Progenitor cell of endocrine pancreas (in vitro differentiated cells): ENCODE measurements around the gene SH2B3. TPM values are rescaled to one million over a fixed set of nuclear protein-coding genes. Genes with fewer than 3 reads are reported as not detected.

ENCODE experiments used
- DNase-seq: peaks from one replicate; pipeline ENCODE4 v3.0.0; 2021; ENCODE audit warnings: low spot score; ENCODE audit not compliant: unreplicated experiment
- H3K27ac Mint-ChIP-seq: 2 replicates; pipeline ENCODE4 v1.8.0; 2021; ENCODE audit warnings: mild to moderate bottlenecking, moderate library complexity, mixed read lengths
- H3K27me3 Mint-ChIP-seq: 2 replicates; pipeline ENCODE4 v1.8.0; 2021; ENCODE audit warnings: mixed read lengths
- H3K36me3 Mint-ChIP-seq: 2 replicates; pipeline ENCODE4 v1.8.0; 2022; ENCODE audit warnings: mixed read lengths; ENCODE audit not compliant: insufficient read depth
- H3K4me1 Mint-ChIP-seq: 2 replicates; pipeline ENCODE4 v1.8.0; 2021; ENCODE audit warnings: low read depth, mixed read lengths
- H3K4me3 Mint-ChIP-seq: 2 replicates; pipeline ENCODE4 v1.8.0; 2021; ENCODE audit warnings: low read depth, mild to moderate bottlenecking, moderate library complexity, mixed read lengths
- H3K9me3 Mint-ChIP-seq: 2 replicates; pipeline ENCODE4 v1.8.0; 2021; ENCODE audit warnings: low read depth, mixed read lengths
- CTCF ChIP-seq: fragments of 200-600 bp; sonication (generic); IDR thresholded peaks from one replicate; pipeline ENCODE4 v1.5.0; 2021; ENCODE audit warnings: antibody characterized with exemption, mild to moderate bottlenecking; ENCODE audit not compliant: unreplicated experiment
- total RNA-seq: library from RNA; stranded (reverse); gene quantifications from 2 replicates; pipeline ENCODE4 v1.2.1, GENCODE V29; 2021

Gene SH2B3
- total RNA-seq, 1 donor from 2014 or later = 0.72 TPM

GRCh38 chr12:111412007-111412829 is 6.5 kb downstream of the SH2B3 start:
- Mint-ChIP-seq H3K4me1 (no peaks in the 10 kb centered on the region), H3K4me3 (no peak overlapping the region), H3K9me3 (no peaks in the 10 kb centered on the region), H3K27me3 (peaks cover 40% of the 10 kb centered on the region), H3K36me3 (no peaks in the 10 kb centered on the region), H3K27ac (no peak overlapping the region)
- no peak for TF ChIP-seq CTCF
- no peak for DNase-seq

GRCh38 chr12:111412830-111413441 is 7.2 kb downstream of the SH2B3 start:
- Mint-ChIP-seq H3K27ac (no peak overlapping the region), H3K4me1 (no peaks in the 10 kb centered on the region), H3K27me3 (peaks cover 33% of the 10 kb centered on the region), H3K4me3 (no peak overlapping the region), H3K36me3 (no peaks in the 10 kb centered on the region), H3K9me3 (no peaks in the 10 kb centered on the region)
- no peak for DNase-seq
- TF ChIP-seq CTCF = no peak

- Mint-ChIP-seq H3K4me3 (no peak overlapping the region), H3K9me3 (no peaks in the 10 kb centered on the region), H3K4me1 (no peaks in the 10 kb centered on the region), H3K27me3 (peaks cover 27% of the 10 kb centered on the region), H3K36me3 (no peaks in the 10 kb centered on the region), H3K27ac (no peak overlapping the region)
- DNase-seq = no peak
- no peak for TF ChIP-seq CTCF
Measured at GRCh38 chr12:111413442-111414086, 7.8 kb downstream of the SH2B3 start.

- DNase-seq = no peak
Measured at GRCh38 chr12:111414711-111415252, 9.1 kb downstream of the SH2B3 start.

More at GRCh38 chr12:111414711-111415252, 9.1 kb downstream of the SH2B3 start:
- Mint-ChIP-seq H3K36me3 (no peaks in the 10 kb centered on the region), H3K27ac (no peak overlapping the region), H3K27me3 (peaks cover 20% of the 10 kb centered on the region), H3K4me3 (no peak overlapping the region), H3K9me3 (no peaks in the 10 kb centered on the region), H3K4me1 (no peaks in the 10 kb centered on the region)
- no peak for TF ChIP-seq CTCF
